ENCODE results near the gene PNRC2. TPM values are rescaled to one million over a fixed set of nuclear protein-coding genes. Genes with fewer than 3 reads are reported as not detected.

The PNRC2 gene, protein sequence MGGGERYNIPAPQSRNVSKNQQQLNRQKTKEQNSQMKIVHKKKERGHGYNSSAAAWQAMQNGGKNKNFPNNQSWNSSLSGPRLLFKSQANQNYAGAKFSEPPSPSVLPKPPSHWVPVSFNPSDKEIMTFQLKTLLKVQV
- 68.9 and 83.4 TPM in 2 replicates for total RNA-seq

DNA sequence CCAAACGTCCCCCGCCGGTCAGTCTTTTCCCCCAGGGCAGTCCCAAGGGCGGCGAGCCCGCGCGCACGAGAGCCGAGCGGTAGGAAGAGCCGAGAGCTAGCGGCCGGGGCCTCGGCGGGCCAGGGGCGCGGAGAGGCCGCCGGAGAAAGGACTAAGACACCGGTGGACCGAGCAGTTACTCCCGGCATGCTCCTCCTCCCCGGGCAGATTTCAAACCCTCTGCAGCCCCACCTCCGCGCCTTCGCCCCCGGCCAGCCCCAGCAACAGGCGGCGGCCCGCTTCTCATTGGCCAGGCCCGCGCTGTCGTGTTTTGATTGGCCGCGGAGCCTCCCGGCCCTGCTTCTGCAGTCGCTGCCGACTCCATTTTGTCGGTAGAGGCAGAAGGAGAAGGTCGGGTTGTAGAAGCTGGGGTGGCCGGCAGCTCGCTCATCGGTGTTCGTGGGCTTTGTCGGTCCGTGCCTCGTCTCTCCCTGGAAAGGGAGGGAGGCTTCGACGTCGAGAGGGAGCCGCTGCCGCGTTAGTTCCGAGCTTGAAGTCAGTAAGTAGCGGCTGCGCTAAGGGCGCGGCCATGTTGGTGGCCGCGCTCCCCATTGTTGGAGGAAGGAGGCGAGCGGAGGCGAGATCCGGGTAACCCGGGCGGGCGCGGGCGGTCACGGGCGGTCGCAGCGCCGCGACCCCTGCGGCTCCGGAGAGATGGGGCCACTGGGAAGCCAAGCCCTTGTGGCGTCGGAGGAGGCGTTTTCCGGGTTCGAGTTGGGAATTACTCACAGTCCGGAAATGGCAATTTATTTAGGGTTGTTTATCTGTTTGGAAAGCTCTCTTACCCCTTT lies at the start of gene PNRC2:
Gene PNRC2, plus strand, starts transcription at position 368 of the 830 bp plus-strand sequence. CDS start 1,630 bp downstream, outside the sequence.

DNA sequence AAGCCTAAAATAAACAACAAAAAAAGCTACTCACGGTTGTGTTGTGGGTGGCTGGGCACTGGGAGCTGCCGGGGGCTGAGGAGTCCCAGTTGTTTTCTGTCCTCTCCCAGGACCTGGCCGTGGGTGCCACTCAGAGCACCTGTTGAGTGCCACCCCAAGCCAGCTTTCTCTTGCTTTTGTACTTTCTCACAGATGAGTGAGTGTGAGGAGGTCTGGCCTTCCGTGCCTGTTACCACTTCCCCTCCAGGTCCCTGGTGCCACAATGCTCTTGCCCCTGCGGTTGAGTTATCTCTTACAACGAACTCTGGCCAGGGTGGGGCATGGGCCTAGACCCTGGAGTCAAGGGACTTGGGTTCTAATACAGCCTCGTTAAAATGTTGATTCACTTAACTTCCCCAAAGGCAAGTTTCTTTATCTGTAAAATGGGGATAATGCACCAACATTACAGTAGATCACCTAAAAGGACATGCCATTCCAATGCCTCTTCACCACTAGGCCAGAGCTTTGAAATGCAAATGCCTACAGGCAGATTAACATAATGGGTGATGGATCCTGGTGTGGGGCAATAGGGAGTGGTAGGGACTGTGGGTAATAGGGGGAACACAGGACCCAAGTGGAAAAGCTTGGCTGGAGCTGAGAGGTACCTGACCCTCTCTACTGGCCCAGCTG lies 46.3 kb upstream of the PNRC2 start, which contains the start of gene CNR2:
Gene CNR2, minus strand, starts transcription at position 151 of the 669 bp plus-strand sequence. CDS start 37,745 bp downstream, outside the sequence.

DNA sequence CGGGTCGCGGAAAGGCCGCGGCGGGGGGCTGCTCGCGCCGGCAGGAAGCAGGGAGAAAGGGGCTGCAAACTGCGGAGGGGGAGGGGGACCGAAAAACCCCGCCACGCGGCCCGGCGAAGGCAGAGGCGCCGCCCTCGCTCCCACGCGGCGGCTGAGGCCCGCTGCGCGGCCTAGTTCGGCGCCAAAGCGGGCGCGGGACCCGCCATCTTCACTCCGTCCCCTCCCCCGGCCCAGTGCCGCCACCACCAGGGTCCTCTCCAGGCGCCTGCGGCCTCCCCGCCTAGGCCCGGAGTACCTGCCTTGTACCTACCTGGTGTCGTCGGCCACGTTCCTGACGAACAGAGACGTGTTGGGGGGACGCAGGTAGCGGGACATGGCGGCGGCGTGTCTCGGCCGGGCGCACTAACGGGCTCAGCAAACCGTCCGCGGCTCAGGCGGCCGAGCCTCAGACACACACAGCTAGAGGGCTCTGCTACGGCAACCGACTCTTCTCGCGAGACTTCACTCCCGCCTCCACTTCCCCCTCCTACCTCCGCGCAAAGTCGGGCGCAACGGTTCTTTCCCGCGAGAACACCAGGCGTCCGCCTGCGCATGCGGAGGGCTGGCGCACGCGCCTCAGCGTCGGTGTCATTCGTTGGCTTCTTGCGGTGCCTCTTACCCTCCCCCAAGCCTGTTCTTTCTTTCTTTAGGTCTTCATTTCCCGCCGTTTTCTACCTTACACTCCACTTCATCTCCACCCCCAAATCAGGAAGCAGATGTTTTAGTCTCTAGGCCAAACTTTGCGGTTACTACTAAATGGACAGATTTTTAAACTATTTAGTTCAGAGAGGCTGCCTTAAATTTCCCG lies 20.5 kb downstream of the PNRC2 start, which contains the start of gene SRSF10:
Gene SRSF10, minus strand, starts transcription at position 447 of the 847 bp plus-strand sequence. Its CDS starts 72 bp downstream, at position 375.

Small RNAs within 50 kb of the gene (small RNA-seq; reads per million reads assigned to genes)
- not detected for gene MIR378F (ENCODE audit: low replicate concordance)

Other genes starting within 250 kb of the PNRC2 start
- gene ELOA, start 216.4 kb upstream of the PNRC2 start, total RNA-seq, result 48.4 and 56.4 TPM in 2 replicates
- gene PITHD1, start 181.4 kb upstream of the PNRC2 start, total RNA-seq, result 22.3 and 36.8 TPM in 2 replicates
- 53.2 and 96.9 TPM in 2 replicates for gene LYPLA2, start 168.7 kb upstream of the PNRC2 start, total RNA-seq
- gene GALE, start 159.1 kb upstream of the PNRC2 start, total RNA-seq, result 42.7 and 63.9 TPM in 2 replicates
- gene HMGCL, start 134.4 kb upstream of the PNRC2 start, total RNA-seq, result 18.5 and 42.0 TPM in 2 replicates
- gene FUCA1, start 91.5 kb upstream of the PNRC2 start, total RNA-seq, result 5.7 and 9.4 TPM in 2 replicates
- gene CNR2, start 46.5 kb upstream of the PNRC2 start, total RNA-seq, result not detected in 2 replicates
- 102 and 125 TPM in 2 replicates for gene SRSF10, start 20.5 kb downstream of the PNRC2 start, total RNA-seq
- gene MYOM3, start 152.3 kb downstream of the PNRC2 start, total RNA-seq, result 0.14 TPM in 1 of 2 replicates, not detected in the other
- under 0.01 TPM in 1 of 2 replicates, not detected in the other for gene IL22RA1, start 183.3 kb downstream of the PNRC2 start, total RNA-seq
- gene IFNLR1, start 227.5 kb downstream of the PNRC2 start, total RNA-seq, result not detected in 2 replicates